AG08395 (cell line): Measurements from ENCODE around the gene MPZL3.

Experiments used
- DNase-seq: peaks from one replicate; pipeline ENCODE4 v3.0.0; 2012; ENCODE audit warnings: mixed read lengths, low spot score

The MPZL3 gene, protein sequence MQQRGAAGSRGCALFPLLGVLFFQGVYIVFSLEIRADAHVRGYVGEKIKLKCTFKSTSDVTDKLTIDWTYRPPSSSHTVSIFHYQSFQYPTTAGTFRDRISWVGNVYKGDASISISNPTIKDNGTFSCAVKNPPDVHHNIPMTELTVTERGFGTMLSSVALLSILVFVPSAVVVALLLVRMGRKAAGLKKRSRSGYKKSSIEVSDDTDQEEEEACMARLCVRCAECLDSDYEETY

GRCh38 chr11:118251858-118252652 is at the start of gene MPZL3:
MPZL3 (minus strand) TSS chr11:118252365; CDS start chr11:118252294, 71 bp downstream.
- peak; percentile 26 for DNase-seq

DNA sequence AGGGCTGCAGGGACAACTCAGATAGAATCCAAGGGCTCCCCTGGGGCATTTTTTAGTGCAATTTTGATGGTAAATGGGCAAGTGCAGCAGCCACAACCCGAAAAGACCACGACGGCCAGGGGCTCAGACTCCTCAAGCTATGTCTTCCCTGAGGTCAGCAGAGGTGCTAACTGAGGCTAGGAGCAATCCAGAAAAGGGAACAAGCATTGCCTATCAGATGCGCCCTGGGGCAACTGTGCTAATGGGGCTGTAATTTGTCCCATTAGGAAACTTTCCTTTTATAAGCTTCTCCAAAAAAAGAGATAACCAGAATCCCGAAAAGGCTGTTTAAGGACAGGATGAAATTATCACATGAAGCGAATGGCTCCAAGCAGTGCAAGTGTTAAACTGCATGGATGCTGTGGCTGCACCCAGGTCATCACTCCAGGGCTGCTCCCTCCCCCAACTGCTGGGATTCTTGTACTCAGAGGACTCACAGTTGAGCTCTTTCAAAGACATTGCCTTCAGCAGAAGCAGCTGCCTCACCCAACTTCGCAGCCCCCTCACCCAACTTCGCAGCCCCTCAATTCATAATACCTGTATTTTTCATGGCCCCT is 49.5 kb upstream of the MPZL3 start:
- no peak for DNase-seq

GRCh38 chr11:118295815-118296454 is 43.8 kb upstream of the MPZL3 start:
- no peak for DNase-seq

DNA sequence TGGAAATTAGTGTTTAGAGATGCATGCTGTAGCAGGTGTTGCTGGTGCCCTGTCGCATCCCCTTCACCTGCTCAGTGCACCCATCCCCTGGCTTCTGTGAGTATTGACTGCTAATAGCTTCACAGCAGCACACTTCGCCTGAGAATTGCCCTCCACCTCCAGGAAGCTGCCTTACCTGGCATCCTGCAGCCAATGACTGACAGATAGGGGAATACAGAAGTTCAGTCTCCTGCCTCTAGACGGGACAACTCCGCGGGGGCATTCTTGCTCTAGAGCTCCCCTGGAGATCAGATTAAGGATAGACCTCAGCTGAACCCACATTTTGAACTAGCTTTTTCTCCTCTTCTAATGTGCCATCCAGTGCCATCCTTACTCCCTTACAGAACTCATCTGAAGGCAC is 43.0 kb upstream of the MPZL3 start:
- no peak for DNase-seq

- DNase-seq = no peak
Measured at GRCh38 chr11:118294053-118294452, 41.9 kb upstream of the MPZL3 start.

- no peak for DNase-seq
Measured at GRCh38 chr11:118291477-118292135, 39.4 kb upstream of the MPZL3 start.

GRCh38 chr11:118290923-118291322 is 38.8 kb upstream of the MPZL3 start:
- DNase-seq = no peak

- DNase-seq = no peak
Measured at GRCh38 chr11:118289401-118289800, 37.2 kb upstream of the MPZL3 start.

DNA sequence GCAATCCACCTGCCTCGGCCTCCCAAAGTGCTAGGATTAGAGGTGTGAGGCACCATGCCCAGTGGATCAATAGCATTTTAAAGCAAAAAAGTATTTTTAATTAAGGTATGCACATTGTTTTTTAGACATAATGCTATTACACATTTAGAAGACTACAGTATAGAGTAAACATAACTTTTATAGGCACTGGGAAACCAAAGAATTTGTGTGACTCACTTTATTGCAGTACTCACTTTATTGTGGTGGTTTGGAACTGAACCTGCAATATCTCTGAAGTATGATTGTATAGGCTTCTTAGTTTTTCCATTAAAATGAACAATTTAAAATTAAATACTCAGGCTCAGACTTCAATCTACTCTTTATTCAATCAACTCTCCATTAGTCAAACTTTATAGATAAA is 34.8 kb upstream of the MPZL3 start:
- no peak for DNase-seq

- no peak for DNase-seq
Measured at GRCh38 chr11:118286545-118286944, 34.4 kb upstream of the MPZL3 start.

- DNase-seq = no peak
Measured at GRCh38 chr11:118283756-118284350, 31.7 kb upstream of the MPZL3 start.

DNA sequence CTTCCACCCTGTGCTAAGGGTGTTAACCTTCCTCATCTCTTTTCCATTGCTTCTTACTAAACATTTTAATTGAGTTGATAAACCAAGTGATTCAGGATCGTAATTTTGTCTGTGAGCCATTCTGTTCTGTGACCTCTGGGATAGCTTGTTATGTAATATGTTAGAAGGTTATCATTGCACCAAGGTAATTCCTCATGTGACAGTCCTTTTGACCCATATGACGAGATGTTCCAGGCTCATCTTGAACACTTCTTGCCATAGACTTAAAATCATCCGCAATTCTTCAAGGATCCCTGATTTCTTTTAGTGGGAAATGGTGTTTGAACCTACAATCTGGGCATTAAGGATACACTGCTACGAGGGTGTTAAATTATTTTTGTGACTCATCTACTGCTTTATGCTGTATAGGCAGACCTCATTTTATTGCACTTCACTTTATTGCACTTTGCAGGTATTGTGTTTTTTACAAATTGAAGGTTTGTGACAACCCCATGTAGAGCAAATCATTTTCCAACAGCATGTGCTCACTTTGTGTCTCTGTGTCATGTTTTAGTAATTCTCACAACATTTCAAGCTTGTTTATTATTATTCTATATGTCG is 31.0 kb upstream of the MPZL3 start:
- DNase-seq = no peak

DNA sequence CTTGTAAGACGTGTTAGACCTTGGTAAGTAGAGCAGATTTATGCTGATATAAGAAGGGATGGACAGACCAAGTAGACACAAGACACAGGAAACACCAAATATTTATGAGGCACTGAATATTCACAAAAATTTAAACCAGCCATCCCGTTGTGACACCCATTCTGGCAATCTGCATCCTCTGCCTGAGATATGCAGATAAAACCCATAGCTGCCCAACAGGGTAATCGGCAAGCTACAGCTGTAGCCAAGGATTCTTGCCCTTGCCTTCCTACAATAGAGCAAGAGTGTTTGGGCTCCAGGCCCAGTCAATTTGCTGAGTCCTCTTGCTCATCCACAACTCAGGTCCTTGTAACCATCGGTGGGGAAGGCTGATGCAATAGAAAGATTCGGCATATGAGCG is 30.4 kb upstream of the MPZL3 start:
- no peak for DNase-seq

DNA sequence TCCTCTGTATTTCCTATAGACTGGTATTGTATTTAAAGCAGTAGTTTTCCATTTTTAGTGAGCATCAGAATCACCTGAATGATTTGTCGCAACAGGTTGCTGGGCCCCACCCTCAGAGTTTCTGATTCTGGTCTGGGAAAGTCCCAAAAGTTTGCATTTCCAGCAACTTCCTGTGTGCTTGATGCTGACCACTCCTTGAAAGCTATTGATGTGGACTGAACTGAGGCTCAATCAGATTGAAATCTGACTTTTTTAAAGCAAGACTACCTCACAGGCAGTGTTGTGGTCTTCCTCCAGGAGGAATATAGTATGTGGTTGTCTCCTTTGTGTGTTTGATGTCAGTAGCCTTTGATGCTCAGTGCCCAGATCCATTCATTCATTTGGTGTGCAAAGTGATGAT is 29.1 kb upstream of the MPZL3 start:
- DNase-seq = no peak

- no peak for DNase-seq
Measured at GRCh38 chr11:118277312-118277711, 25.1 kb upstream of the MPZL3 start.

DNA sequence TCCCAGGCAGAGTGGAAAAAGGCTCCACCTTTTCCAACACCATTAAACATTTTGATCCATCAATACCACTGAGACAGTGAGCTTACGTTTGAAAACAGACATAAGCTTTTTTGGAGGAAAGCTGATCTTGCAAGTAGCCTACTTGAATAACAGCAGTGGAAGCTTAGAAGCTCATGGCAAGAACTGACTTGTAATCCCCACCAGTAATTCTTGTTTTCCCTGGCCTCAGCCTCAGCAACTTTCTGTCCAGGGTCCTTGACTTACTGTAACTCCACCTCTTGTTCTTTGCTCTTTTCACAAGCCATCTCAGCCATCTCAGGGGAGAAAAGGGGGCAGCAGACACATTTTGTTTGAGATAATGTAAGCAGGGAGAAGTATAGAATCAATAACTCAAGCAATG is 24.3 kb upstream of the MPZL3 start:
- no peak for DNase-seq

- DNase-seq = no peak
Measured at GRCh38 chr11:118275176-118275575, 23.0 kb upstream of the MPZL3 start.

DNA sequence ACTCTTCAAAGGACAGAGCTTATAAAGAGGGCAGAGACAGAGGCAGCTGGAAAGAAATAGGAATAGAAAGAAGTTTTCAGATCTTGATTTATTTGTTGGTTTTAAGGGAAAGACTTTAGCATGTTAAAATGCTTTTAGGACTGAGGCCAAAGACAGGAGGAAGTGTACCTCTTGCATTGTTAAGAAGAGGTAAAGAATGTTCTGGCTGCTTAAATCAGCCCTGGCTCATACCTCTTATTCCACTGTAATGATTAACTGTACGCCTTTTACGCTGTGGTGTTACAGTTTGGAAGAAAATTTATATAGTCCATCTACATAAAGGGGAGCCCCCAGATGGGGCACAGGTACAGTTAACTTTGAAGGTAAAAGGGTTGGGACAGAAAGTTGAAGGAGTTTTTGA is 22.0 kb upstream of the MPZL3 start:
- no peak for DNase-seq

GRCh38 chr11:118272001-118272400 is 19.8 kb upstream of the MPZL3 start:
- DNase-seq = no peak

GRCh38 chr11:118267486-118267885 is 15.3 kb upstream of the MPZL3 start:
- no peak for DNase-seq

DNA sequence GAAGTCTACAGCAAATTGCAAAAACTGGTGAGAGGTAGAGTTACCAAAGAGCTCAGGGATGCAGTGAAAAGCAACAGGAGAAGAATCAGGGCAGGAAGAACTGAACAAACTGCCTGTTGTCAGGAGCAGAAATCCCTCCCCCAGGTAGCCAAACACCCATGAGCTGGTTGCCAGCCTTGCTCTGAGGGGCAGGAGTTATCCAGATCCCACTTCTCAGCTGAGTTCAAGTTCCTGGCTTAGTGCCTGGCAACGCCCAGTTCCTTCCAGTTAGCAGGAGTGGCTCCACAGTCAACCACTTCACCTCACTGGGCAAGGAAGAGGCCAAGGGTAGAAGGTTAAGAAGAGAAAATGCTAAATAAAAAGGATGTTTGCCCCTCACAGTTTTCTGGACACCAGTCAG is 13.8 kb upstream of the MPZL3 start:
- no peak for DNase-seq
